PC-3 (cell line): ENCODE measurements around the gene SRPX.

Experiments used
- EZH2 ChIP-seq: fragments of 300-600 bp; sonication (generic); IDR thresholded peaks from one replicate; pipeline ENCODE4 v1.6.1; 2017; ENCODE audit warnings: antibody characterized with exemption, mild to moderate bottlenecking, low read length; ENCODE audit not compliant: unreplicated experiment
- TF ChIP-seq, protein P1 (sequence below): fragments of 300-600 bp; sonication (generic); conservative IDR thresholded peaks from 2 replicates; pipeline ENCODE4 v1.5.1; 2017; ENCODE audit warnings: antibody characterized with exemption, low read depth, mild to moderate bottlenecking, low read length

- TF ChIP-seq, protein P1, sequence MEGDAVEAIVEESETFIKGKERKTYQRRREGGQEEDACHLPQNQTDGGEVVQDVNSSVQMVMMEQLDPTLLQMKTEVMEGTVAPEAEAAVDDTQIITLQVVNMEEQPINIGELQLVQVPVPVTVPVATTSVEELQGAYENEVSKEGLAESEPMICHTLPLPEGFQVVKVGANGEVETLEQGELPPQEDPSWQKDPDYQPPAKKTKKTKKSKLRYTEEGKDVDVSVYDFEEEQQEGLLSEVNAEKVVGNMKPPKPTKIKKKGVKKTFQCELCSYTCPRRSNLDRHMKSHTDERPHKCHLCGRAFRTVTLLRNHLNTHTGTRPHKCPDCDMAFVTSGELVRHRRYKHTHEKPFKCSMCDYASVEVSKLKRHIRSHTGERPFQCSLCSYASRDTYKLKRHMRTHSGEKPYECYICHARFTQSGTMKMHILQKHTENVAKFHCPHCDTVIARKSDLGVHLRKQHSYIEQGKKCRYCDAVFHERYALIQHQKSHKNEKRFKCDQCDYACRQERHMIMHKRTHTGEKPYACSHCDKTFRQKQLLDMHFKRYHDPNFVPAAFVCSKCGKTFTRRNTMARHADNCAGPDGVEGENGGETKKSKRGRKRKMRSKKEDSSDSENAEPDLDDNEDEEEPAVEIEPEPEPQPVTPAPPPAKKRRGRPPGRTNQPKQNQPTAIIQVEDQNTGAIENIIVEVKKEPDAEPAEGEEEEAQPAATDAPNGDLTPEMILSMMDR, result no peak
- TF ChIP-seq EZH2, result no peak
Measured at GRCh38 chrX:38206036-38206435, 14.6 kb downstream of the SRPX start.
